H1 (cell line): ENCODE results near the gene TRAF3. TPM values are rescaled to one million over a fixed set of nuclear protein-coding genes. Genes with fewer than 3 reads are reported as not detected.

Experiments
- CTCF ChIA-PET: fragments of 300-600 bp; sonication (Branson Sonifier 250); formaldehyde crosslinking; loops from one replicate; lab custom pipeline; 2021; ENCODE audit not compliant: partially characterized antibody; lab: Charles Lee
- POLR2A ChIA-PET: fragments of 300-600 bp; sonication (Branson Sonifier 250); formaldehyde crosslinking; loops from one replicate; lab custom pipeline; 2021; ENCODE audit warnings: inconsistent platforms; ENCODE audit not compliant: partially characterized antibody; lab: Charles Lee
- DNase-seq, 2 experiments: peaks; one replicate each; pipeline versions ENCODE4 v3.0.0 to v3.0.0-alpha.2; 2010 to 2022; ENCODE audit warnings: low spot score in 2 of 2, low read depth in 1 of 2, mixed read lengths in 1 of 2
- FAIRE-seq: peaks from 2 replicates; lab custom pipeline; 2011; peaks lifted over from hg19 to GRCh38; lab: Jason Lieb, UNC
- H2AFZ ChIP-seq: 2 replicates; pipeline ENCODE4 v1.8.1; 2012; ENCODE audit warnings: low read length, inconsistent platforms
- H2AK5ac ChIP-seq: 2 replicates; pipeline ENCODE4 v1.6.1; 2013; ENCODE audit warnings: low read depth, low read length
- H2BK120ac ChIP-seq: replicated peaks from 2 replicates; pipeline ENCODE3; 2013; ENCODE audit warnings: low read depth, low read length, inconsistent platforms
- H2BK12ac ChIP-seq: 2 replicates; pipeline ENCODE4 v1.6.1; 2013; ENCODE audit warnings: low read depth, low read length
- H2BK15ac ChIP-seq: 2 replicates; pipeline ENCODE4 v1.6.1; 2013; ENCODE audit warnings: low read length
- H2BK20ac ChIP-seq: 2 replicates; pipeline ENCODE4 v1.6.1; 2013; ENCODE audit warnings: low read length
- H2BK5ac ChIP-seq: 2 replicates; pipeline ENCODE4 v1.6.1; 2013; ENCODE audit warnings: low read depth, low read length
- H3K14ac ChIP-seq: 2 replicates; pipeline ENCODE4 v1.6.1; 2013; ENCODE audit warnings: inconsistent platforms; ENCODE audit not compliant: insufficient read length
- H3K18ac ChIP-seq: 2 replicates; pipeline ENCODE4 v1.6.1; 2013; ENCODE audit warnings: low read length; ENCODE audit errors: extremely low read depth
- H3K23ac ChIP-seq: 2 replicates; pipeline ENCODE4 v1.6.1; 2013; ENCODE audit warnings: inconsistent platforms; ENCODE audit not compliant: insufficient read length
- H3K23me2 ChIP-seq: 2 replicates; pipeline ENCODE4 v1.6.1; 2013; ENCODE audit warnings: low read depth, low read length
- H3K27ac ChIP-seq: 2 replicates; pipeline ENCODE4 v1.6.1; 2011; ENCODE audit warnings: low read depth, low read length, inconsistent platforms
- H3K27me3 ChIP-seq, 4 experiments: replicated peaks in 1 of 4; 1 replicate in 1 of 4; 2 replicates in 3 of 4; pipeline versions ENCODE4 v1.6.1 to v1.8.1; 2011 to 2013; ENCODE audit warnings: low read length in 3 of 4, mild to moderate bottlenecking in 3 of 4, inconsistent platforms in 2 of 4, mixed read lengths in 2 of 4, moderate library complexity in 1 of 4; ENCODE audit not compliant: control insufficient read depth in 3 of 4, insufficient read depth in 3 of 4; ENCODE audit errors: extremely low read depth in 1 of 4
- H3K36me3 ChIP-seq, 4 experiments: 2 replicates each; pipeline versions ENCODE4 v1.6.1 to v1.8.1; 2011 to 2013; ENCODE audit warnings: mild to moderate bottlenecking in 4 of 4, low read length in 3 of 4, moderate library complexity in 2 of 4, control low read depth in 1 of 4, inconsistent platforms in 1 of 4; ENCODE audit not compliant: insufficient read depth in 4 of 4, control insufficient read depth in 2 of 4
- H3K4ac ChIP-seq: replicated peaks from 2 replicates; pipeline ENCODE3; 2013; ENCODE audit warnings: low read length, low read depth, mixed read lengths, inconsistent platforms; ENCODE audit not compliant: insufficient read length
- H3K4me1 ChIP-seq, 4 experiments: replicated peaks in 1 of 4; 1 replicate in 1 of 4; 2 replicates in 3 of 4; pipeline versions ENCODE4 v1.6.1 to v1.8.1; 2011 to 2013; ENCODE audit warnings: low read length in 3 of 4, inconsistent platforms in 2 of 4, mixed read lengths in 1 of 4; ENCODE audit not compliant: insufficient read depth in 4 of 4, control insufficient read depth in 3 of 4
- H3K4me2 ChIP-seq, 2 experiments: 2 replicates each; pipeline versions ENCODE4 v1.6.1 to v1.8.1; 2011 to 2013; ENCODE audit warnings: low read depth in 2 of 2, low read length in 2 of 2, control low read depth in 1 of 2, inconsistent platforms in 1 of 2, mild to moderate bottlenecking in 1 of 2; ENCODE audit not compliant: insufficient read depth in 1 of 2
- H3K4me3 ChIP-seq, 4 experiments: fragments of 200-600, 300-600 bp in 1 of 4; sonication (generic), shearing (Covaris generic), sonication (Bioruptor Twin) in 1 of 4; 2 replicates each; pipeline versions ENCODE4 v1.5.1 to v1.8.1; 2011 to 2016; ENCODE audit warnings: low read length in 4 of 4, low read depth in 3 of 4, control low read depth in 2 of 4, inconsistent platforms in 2 of 4, mild to moderate bottlenecking in 2 of 4, mixed read lengths in 1 of 4, moderate library complexity in 1 of 4; ENCODE audit not compliant: insufficient read depth in 2 of 4; ENCODE audit errors: extremely low read depth in 1 of 4
- H3K56ac ChIP-seq: replicated peaks from 2 replicates; pipeline ENCODE3; 2013; ENCODE audit warnings: low read depth, mild to moderate bottlenecking, mixed read lengths, low read length, inconsistent platforms; ENCODE audit not compliant: insufficient read length
- H3K79me1 ChIP-seq: 2 replicates; pipeline ENCODE4 v1.6.1; 2013; ENCODE audit warnings: low read depth, low read length, control low read depth
- H3K79me2 ChIP-seq, 2 experiments: 2 replicates each; pipeline versions ENCODE4 v1.6.1 to v1.8.1; 2012 to 2013; ENCODE audit warnings: low read length in 2 of 2, mild to moderate bottlenecking in 2 of 2, inconsistent platforms in 1 of 2; ENCODE audit not compliant: insufficient read depth in 2 of 2, control insufficient read depth in 1 of 2
- H3K9ac ChIP-seq, 4 experiments: replicated peaks in 1 of 4; 1 replicate in 1 of 4; 2 replicates in 3 of 4; pipeline versions ENCODE4 v1.6.1 to v1.8.1; 2011 to 2013; ENCODE audit warnings: low read depth in 3 of 4, low read length in 3 of 4, control low read depth in 2 of 4, mild to moderate bottlenecking in 2 of 4, moderate library complexity in 2 of 4, inconsistent platforms in 1 of 4; ENCODE audit errors: extremely low read depth in 1 of 4
- H3K9me3 ChIP-seq, 2 experiments: 2 replicates each; pipeline versions ENCODE4 v1.6.1 to v1.8.1; 2012 to 2013; ENCODE audit warnings: mild to moderate bottlenecking in 2 of 2, moderate library complexity in 2 of 2, control low read depth in 1 of 2, inconsistent platforms in 1 of 2, low read depth in 1 of 2, low read length in 1 of 2, mixed read lengths in 1 of 2; ENCODE audit not compliant: insufficient read depth in 2 of 2
- H4K20me1 ChIP-seq, 2 experiments: replicated peaks in 1 of 2; 2 replicates each; pipeline versions ENCODE3 to v1.8.1; 2011 to 2013; ENCODE audit warnings: inconsistent platforms in 2 of 2, low read length in 2 of 2, mild to moderate bottlenecking in 1 of 2; ENCODE audit not compliant: insufficient read depth in 2 of 2, control insufficient read depth in 1 of 2
- H4K5ac ChIP-seq: 2 replicates; pipeline ENCODE4 v1.6.1; 2013; ENCODE audit warnings: low read length, low read depth, mixed read lengths, inconsistent platforms; ENCODE audit not compliant: insufficient read length
- H4K8ac ChIP-seq: 2 replicates; pipeline ENCODE4 v1.8.0; 2013; ENCODE audit warnings: mild to moderate bottlenecking, moderate library complexity, low read length, inconsistent platforms; ENCODE audit not compliant: insufficient read depth; ENCODE audit errors: extremely low read depth
- H4K91ac ChIP-seq: replicated peaks from 2 replicates; pipeline ENCODE3; 2013; ENCODE audit warnings: low read length, mixed read lengths, inconsistent platforms; ENCODE audit not compliant: insufficient read length
- BACH1 ChIP-seq: IDR thresholded peaks from 2 replicates; pipeline ENCODE4 v1.6.1; 2012; ENCODE audit warnings: low read length, improper control_type of control experiment
- CBX5 ChIP-seq: fragments of 300-800, 300-1000 bp; sonication (generic); IDR thresholded peaks from 2 replicates; pipeline ENCODE4 v1.7.1; 2016; ENCODE audit warnings: antibody characterized with exemption, low read length, low read depth
- CEBPB ChIP-seq: IDR thresholded peaks from 2 replicates; pipeline ENCODE4 v1.6.1; 2012; ENCODE audit warnings: low read depth, low read length
- EGR1 ChIP-seq: IDR thresholded peaks from 2 replicates; pipeline ENCODE4 v1.6.1; 2011; ENCODE audit warnings: low read depth, low read length, borderline replicate concordance
- EZH2 ChIP-seq: fragments of 200-600 bp; sonication (generic); IDR thresholded peaks from 2 replicates; pipeline ENCODE4 v1.7.1; 2012; ENCODE audit warnings: low read depth, mild to moderate bottlenecking, moderate library complexity, low read length, inconsistent platforms; ENCODE audit not compliant: severe bottlenecking
- FOSL1 ChIP-seq: IDR thresholded peaks from 2 replicates; pipeline ENCODE4 v1.6.1; 2011; ENCODE audit warnings: mild to moderate bottlenecking, low read depth, low read length, moderate library complexity; ENCODE audit not compliant: insufficient read depth
- HDAC6 ChIP-seq: IDR thresholded peaks from one replicate; pipeline ENCODE4 v1.7.1; 2012; ENCODE audit warnings: low read depth, mild to moderate bottlenecking, inconsistent platforms, low read length, moderate library complexity
- KDM5A ChIP-seq: fragments of 200-600 bp; IDR thresholded peaks from 2 replicates; pipeline ENCODE4 v1.7.1; 2012; ENCODE audit warnings: mild to moderate bottlenecking, low read length, inconsistent platforms, mixed read lengths
- POLR2AphosphoS5 ChIP-seq: IDR thresholded peaks from 2 replicates; pipeline ENCODE4 v1.6.1; 2011; ENCODE audit warnings: low read depth, low read length
- RAD21 ChIP-seq, 2 experiments: IDR thresholded peaks in 1 of 2; conservative IDR thresholded peaks in 1 of 2; 2 replicates each; pipeline ENCODE4 v1.6.1; 2011; ENCODE audit warnings: low read depth in 2 of 2, low read length in 2 of 2, improper control_type of control experiment in 1 of 2, inconsistent platforms in 1 of 2, mild to moderate bottlenecking in 1 of 2, moderate library complexity in 1 of 2
- SIX5 ChIP-seq: IDR thresholded peaks from 2 replicates; pipeline ENCODE4 v1.6.1; 2011; ENCODE audit warnings: mild to moderate bottlenecking, low read depth, low read length
- TBP ChIP-seq: IDR thresholded peaks from 2 replicates; pipeline ENCODE4 v1.6.1; 2011; ENCODE audit warnings: low read depth, low read length, improper control_type of control experiment
- WGBS, 2 experiments: shearing (Covaris generic) in 1 of 2; methylation state at CpG; one replicate each; pipeline versions ENCODE4 v1.1.6 to v1.1.7; 2013 to 2015; ENCODE audit warnings: low lambda C conversion rate in 2 of 2, mixed read lengths in 2 of 2, inconsistent platforms in 1 of 2, low coverage in 1 of 2, missing lambda C conversion rate in 1 of 2; ENCODE audit not compliant: insufficient replicate concordance in 2 of 2, insufficient coverage in 1 of 2, insufficient read length in 1 of 2; ENCODE audit errors: extremely low coverage in 1 of 2, missing lambda C conversion rate in 1 of 2; 5-methylcytosine and 5-hydroxymethylcytosine counted together
- polyA plus RNA-seq, 7 experiments: library from polyadenylated mRNA; depleted of rRNA in 3 of 7; stranded (reverse) in 5 of 7; unstranded in 2 of 7; fragments of >200 nt in 5 of 7; fragments of 200-250 nt in 2 of 7; gene quantifications; 1 replicate in 5 of 7; 2 replicates in 1 of 7; 4 replicates in 1 of 7; pipeline versions ENCODE4 v1.2.1 to v1.2.3, GENCODE V29; 2011 to 2013; ENCODE audit warnings: missing spikeins in 2 of 7, mixed read lengths in 2 of 7
- total RNA-seq: library from RNA; stranded (reverse); fragmentation: NEBNext Ultra II Directional; extraction: Animal tissue kit (Norgen Biotek cat#: 25700); gene quantifications from 2 replicates; pipeline ENCODE4 v1.2.1, GENCODE V29; 2021
- TF ChIP-seq, protein P1 (sequence below): IDR thresholded peaks from 2 replicates; pipeline ENCODE4 v1.6.1; 2011; ENCODE audit warnings: low read length, improper control_type of control experiment

TRAF3 gene
- total and polyA plus RNA-seq, 2 of the 8 experiments (the other 6 are each of a cell fraction or from before 2014, with no cell fraction given), result 5.8 to 12.1 TPM

GRCh38 chr14:102751088-102751487 is 26.2 kb upstream of the TRAF3 start:
- H4K8ac ChIP-seq, result no peak overlapping the region
- H3K27me3 ChIP-seq, result no peaks in the 10 kb centered on the region
- no peak overlapping the region for H2BK120ac ChIP-seq
- H2BK15ac ChIP-seq, result no peak overlapping the region
- WGBS, 2 experiments, result 90% methylated on average over 11 of the region's 16 CpGs; no CpG with 5 or more reads in 1 of the 2 experiments
- peaks cover 0 to 2% of the 10 kb centered on the region in 2 experiments for H4K20me1 ChIP-seq
- no peak overlapping the region for H2BK20ac ChIP-seq
- H3K36me3 ChIP-seq, result no peaks in the 10 kb centered on the region
- no peak overlapping the region for H4K91ac ChIP-seq
- no peak overlapping the region for H2BK12ac ChIP-seq
- H3K56ac ChIP-seq, result no peak overlapping the region
- H3K4me3 ChIP-seq, result no peak overlapping the region
- no peak overlapping the region for H3K18ac ChIP-seq
- H3K9me3 ChIP-seq, result no peaks in the 10 kb centered on the region
- no peak overlapping the region for H3K9ac ChIP-seq
- no peak overlapping the region for H3K4ac ChIP-seq
- no peak overlapping the region for H2BK5ac ChIP-seq
- H4K5ac ChIP-seq, result no peak overlapping the region
- H3K14ac ChIP-seq, result no peak overlapping the region
- DNase-seq (no peak), FAIRE-seq (no peak)
- H2AK5ac ChIP-seq, result no peak overlapping the region
- H3K79me1 ChIP-seq, result no peaks in the 10 kb centered on the region
- H3K27ac ChIP-seq, result no peak overlapping the region
- H3K79me2 ChIP-seq, result no peaks in the 10 kb centered on the region
- H3K4me2 ChIP-seq, result no peak overlapping the region
- ChIA-PET CTCF (interaction anchor here (1.0 to 2.5 kb wide), 4 partner anchors 9 to 56 kb away, joined by 3 to 15 read pairs (median 6); no protein-coding TSS in a partner anchor), POLR2A (interaction anchor here (2.3 kb wide), 1 partner anchor 18 kb away, joined by 5 read pairs; no protein-coding TSS in a partner anchor)
- H3K23me2 ChIP-seq, result no peaks in the 10 kb centered on the region
- H3K4me1 ChIP-seq, result peaks cover 0 to 9% (median 2%) of the 10 kb centered on the region in 4 experiments; a peak in 5 of 7 replicates
- no peak overlapping the region for H2AFZ ChIP-seq
- H3K23ac ChIP-seq, result no peak overlapping the region
- TF ChIP-seq HDAC6, result no peak
- no peak for TF ChIP-seq EGR1
- no peak for TF ChIP-seq KDM5A
- TF ChIP-seq BACH1, result no peak
- TF ChIP-seq, protein P1, sequence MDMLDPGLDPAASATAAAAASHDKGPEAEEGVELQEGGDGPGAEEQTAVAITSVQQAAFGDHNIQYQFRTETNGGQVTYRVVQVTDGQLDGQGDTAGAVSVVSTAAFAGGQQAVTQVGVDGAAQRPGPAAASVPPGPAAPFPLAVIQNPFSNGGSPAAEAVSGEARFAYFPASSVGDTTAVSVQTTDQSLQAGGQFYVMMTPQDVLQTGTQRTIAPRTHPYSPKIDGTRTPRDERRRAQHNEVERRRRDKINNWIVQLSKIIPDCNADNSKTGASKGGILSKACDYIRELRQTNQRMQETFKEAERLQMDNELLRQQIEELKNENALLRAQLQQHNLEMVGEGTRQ, result no peak
- no peak for TF ChIP-seq SIX5
- no peak for TF ChIP-seq CBX5
- TF ChIP-seq EZH2, result no peak
- TF ChIP-seq RAD21 (IDR thresholded peaks at IDR 0.05 in 1 of 2, conservative IDR thresholded peaks at IDR 0.05 in 1 of 2; ENCODE audit: low read depth in 2 of 2, low read length in 2 of 2), result no peak
- TF ChIP-seq POLR2AphosphoS5, result no peak
- TF ChIP-seq CEBPB, result no peak
- TF ChIP-seq TBP, result no peak
- TF ChIP-seq FOSL1, result no peak
